SJSA1 (cell line): Measurements from ENCODE around the gene GFOD1. TPM values are rescaled to one million over a fixed set of nuclear protein-coding genes. Genes with fewer than 3 reads are reported as not detected.

Experiments used
- DNase-seq, 2 experiments: peaks; one replicate each; pipeline ENCODE4 v3.0.0-alpha.2; 2015 to 2020; ENCODE audit warnings: low spot score in 2 of 2, low read depth in 1 of 2
- H3K27ac ChIP-seq: fragments of 250-450 bp; sonication (Bioruptor Pico); 2 replicates; pipeline ENCODE4 v1.5.1; 2020; ENCODE audit warnings: mild to moderate bottlenecking, moderate library complexity
- H3K27me3 ChIP-seq: fragments of 250-450 bp; sonication (Bioruptor Pico); replicated peaks from 2 replicates; pipeline ENCODE4 v1.5.1; 2020; ENCODE audit warnings: mild to moderate bottlenecking, moderate library complexity
- H3K36me3 ChIP-seq: fragments of 250-450 bp; sonication (Bioruptor Pico); 2 replicates; pipeline ENCODE4 v1.5.1; 2020; ENCODE audit warnings: mild to moderate bottlenecking
- H3K4me1 ChIP-seq: fragments of 250-450 bp; sonication (Bioruptor Pico); replicated peaks from 2 replicates; pipeline ENCODE4 v1.6.1; 2021; ENCODE audit warnings: mild to moderate bottlenecking
- H3K4me3 ChIP-seq: fragments of 250-450 bp; sonication (Bioruptor Pico); 2 replicates; pipeline ENCODE4 v1.5.1; 2020; ENCODE audit warnings: mild to moderate bottlenecking
- H3K9me3 ChIP-seq: fragments of 250-450 bp; sonication (Bioruptor Pico); replicated peaks from 2 replicates; pipeline ENCODE4 v1.5.1; 2020; ENCODE audit warnings: mild to moderate bottlenecking
- total RNA-seq: library from RNA; depleted of rRNA; stranded (reverse); fragments of >200 nt; shearing (Covaris generic); gene quantifications from 2 replicates; pipeline ENCODE4 v1.2.3, GENCODE V29; 2014

Gene GFOD1
- total RNA-seq, 1 experiment from 2014 or later: 10.8 TPM

DNA sequence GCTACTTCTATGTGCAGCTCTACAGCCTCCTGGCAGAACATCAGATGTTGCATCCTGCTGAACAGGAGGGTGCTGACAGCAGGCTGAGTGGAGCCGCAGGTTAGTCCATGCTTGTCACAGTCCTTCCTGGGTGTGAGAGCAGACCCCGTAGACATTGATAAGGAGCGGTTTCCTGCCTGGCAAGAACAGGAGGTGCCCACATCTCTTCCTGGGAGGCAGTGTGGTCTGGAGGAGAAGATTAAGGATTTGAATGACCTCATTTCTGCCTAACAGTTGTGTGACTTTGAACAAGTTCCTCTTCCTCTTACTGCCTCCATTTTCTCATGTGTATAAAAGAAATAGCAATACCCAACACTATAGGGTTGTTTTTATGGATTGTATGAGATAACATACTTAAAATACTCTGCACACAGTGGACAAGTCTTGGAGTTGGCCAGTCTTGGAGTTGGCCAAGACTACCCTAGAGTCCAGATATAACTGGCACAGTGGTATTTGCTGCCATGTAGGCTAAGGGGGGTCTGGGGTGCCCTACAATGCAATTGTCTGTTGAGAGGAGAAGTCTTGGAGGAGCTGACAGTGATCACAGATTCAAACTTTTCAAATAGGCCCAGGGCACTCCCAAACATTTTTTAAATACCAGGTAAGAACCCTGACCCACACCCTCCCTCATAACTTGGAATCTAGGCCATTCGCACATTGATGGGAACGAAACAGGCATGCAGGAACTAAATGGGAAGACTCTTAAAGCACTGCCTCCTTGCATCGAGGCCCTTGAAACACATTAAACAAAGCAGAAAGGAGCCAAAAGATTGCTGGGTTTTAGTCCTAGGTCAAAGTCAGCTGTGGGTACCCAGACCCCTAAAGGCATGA, 126.5 kb downstream of the GFOD1 start:
- Histone ChIP-seq H3K36me3 (no peaks in the 10 kb centered on the region), H3K27ac (no peak overlapping the region), H3K4me1 (peaks cover 57% of the 10 kb centered on the region), H3K9me3 (no peaks in the 10 kb centered on the region), H3K4me3 (no peak overlapping the region), H3K27me3 (no peaks in the 10 kb centered on the region)
- no peak for DNase-seq

DNA sequence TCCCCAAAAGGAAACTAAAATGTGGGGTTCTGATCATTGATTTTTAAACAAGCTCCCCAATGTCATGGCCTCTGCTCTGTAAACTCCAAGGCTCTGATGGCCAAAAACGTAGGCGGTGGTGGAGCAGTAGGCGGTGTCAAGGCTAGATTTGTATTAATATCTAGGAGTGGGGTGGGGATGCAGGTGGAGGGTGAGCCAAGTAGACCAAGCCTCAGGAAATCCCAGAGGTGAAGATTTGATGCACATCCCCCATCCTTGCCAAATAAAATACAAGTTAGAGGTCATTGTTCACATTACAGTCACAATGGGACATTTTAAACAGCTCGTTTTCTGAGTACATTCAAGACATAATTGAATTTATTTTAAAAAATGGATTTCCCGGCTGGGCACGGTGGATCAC, 128.1 kb downstream of the GFOD1 start:
- DNase-seq: no peak
- H3K27ac ChIP-seq: no peak overlapping the region
- no peaks in the 10 kb centered on the region for H3K36me3 ChIP-seq
- H3K4me3 ChIP-seq: no peak overlapping the region
- peaks cover 72% of the 10 kb centered on the region for H3K4me1 ChIP-seq
- no peaks in the 10 kb centered on the region for H3K27me3 ChIP-seq
- no peaks in the 10 kb centered on the region for H3K9me3 ChIP-seq

DNA sequence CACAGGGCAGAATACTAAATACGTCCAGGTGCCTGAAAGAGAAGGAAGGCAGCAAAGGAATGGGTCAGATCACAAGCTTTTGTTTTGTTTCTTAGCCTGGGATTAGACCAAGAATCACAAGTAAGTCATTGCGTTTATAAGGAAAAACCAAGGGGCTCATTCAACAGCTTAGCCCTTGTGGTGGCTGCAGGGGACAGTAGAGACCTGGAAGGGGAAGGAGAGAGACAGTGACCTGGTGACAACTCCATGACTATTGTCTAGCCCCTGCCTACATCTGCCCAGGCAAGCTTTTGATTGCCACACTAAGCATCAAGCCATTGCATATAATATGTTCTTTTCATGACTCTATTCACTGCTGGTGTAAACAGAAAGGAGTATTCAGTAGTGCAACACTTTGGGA, 128.9 kb downstream of the GFOD1 start:
- Histone ChIP-seq H3K4me1 (peaks cover 79% of the 10 kb centered on the region), H3K4me3 (no peak overlapping the region), H3K27me3 (no peaks in the 10 kb centered on the region), H3K9me3 (no peaks in the 10 kb centered on the region), H3K36me3 (no peaks in the 10 kb centered on the region), H3K27ac (peak overlapping the region; percentile 99; the same call in 1 of the 2 replicates)
- DNase-seq: no peak

- no peaks in the 10 kb centered on the region for H3K27me3 ChIP-seq
- peak; percentile 85 to 88 for DNase-seq
- peak overlapping the region; percentile 99 for H3K27ac ChIP-seq
- peaks cover 77% of the 10 kb centered on the region for H3K4me1 ChIP-seq
- no peak overlapping the region for H3K4me3 ChIP-seq
- H3K36me3 ChIP-seq: no peaks in the 10 kb centered on the region
- H3K9me3 ChIP-seq: no peaks in the 10 kb centered on the region
These were observed 129.8 kb downstream of the GFOD1 start for GRCh38 chr6:13357551-13358075.

DNA sequence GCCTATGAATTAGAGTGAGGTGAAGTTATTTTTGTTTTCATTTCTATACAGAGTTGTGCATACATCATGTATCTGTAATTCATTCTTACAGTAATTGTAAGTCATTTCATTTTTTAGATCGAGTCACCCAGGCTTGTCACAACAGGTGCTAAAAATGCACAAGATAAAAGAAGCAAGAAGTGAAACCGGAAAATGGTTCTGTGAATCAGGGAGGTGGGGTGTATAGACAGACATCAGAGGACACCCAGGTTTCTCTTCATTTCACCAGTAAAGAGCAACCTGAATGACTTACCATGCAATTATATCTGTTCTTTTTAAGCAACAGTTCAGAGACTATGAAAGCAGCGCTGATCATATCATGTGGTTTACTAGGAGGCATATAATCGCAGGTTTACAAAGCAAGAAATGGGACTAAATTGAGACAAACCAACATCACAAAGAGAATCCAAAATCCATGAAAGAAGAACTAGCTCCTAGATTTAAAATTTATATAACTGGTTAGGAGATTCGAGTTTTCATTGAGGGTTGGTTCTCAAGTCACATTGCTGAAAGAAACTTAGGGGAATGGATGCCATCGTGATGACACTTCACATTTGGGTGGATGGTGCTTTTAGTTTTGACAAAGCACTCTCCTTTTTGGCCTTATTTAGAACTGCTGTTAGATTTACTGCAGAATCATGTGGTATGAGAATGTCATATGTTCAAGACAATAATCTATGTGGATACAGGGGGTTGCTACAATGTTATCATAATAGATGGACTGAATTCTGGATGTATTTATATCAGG, 131.2 kb downstream of the GFOD1 start:
- H3K27ac ChIP-seq: peak overlapping the region; percentile 99
- no peak overlapping the region for H3K4me3 ChIP-seq
- no peaks in the 10 kb centered on the region for H3K9me3 ChIP-seq
- no peaks in the 10 kb centered on the region for H3K27me3 ChIP-seq
- H3K4me1 ChIP-seq: peaks cover 63% of the 10 kb centered on the region
- H3K36me3 ChIP-seq: no peaks in the 10 kb centered on the region
- peak in 1 of 2 experiments; percentile 28 for DNase-seq

- peaks cover 60% of the 10 kb centered on the region for H3K4me1 ChIP-seq
- H3K36me3 ChIP-seq: no peaks in the 10 kb centered on the region
- no peak overlapping the region for H3K4me3 ChIP-seq
These were observed 132.1 kb downstream of the GFOD1 start for GRCh38 chr6:13355043-13355945.

GRCh38 chr6:13354331-13355042, 132.9 kb downstream of the GFOD1 start:
- DNase-seq: peak; percentile 72 to 87
- no peak overlapping the region for H3K4me3 ChIP-seq

More at GRCh38 chr6:13355043-13355945, 132.1 kb downstream of the GFOD1 start:
- peak overlapping the region; percentile 99 for H3K27ac ChIP-seq
- peak; percentile 80 to 94 for DNase-seq
- H3K9me3 ChIP-seq: no peaks in the 10 kb centered on the region
- H3K27me3 ChIP-seq: no peaks in the 10 kb centered on the region

GRCh38 chr6:13352165-13352564, 135.2 kb downstream of the GFOD1 start:
- no peak for DNase-seq
- no peak overlapping the region for H3K27ac ChIP-seq

More at GRCh38 chr6:13354331-13355042, 132.9 kb downstream of the GFOD1 start:
- Histone ChIP-seq H3K4me1 (peaks cover 56% of the 10 kb centered on the region), H3K27me3 (no peaks in the 10 kb centered on the region), H3K27ac (peak overlapping the region; percentile 99), H3K36me3 (no peaks in the 10 kb centered on the region), H3K9me3 (no peaks in the 10 kb centered on the region)

GRCh38 chr6:13351271-13351670, 136.1 kb downstream of the GFOD1 start:
- Histone ChIP-seq H3K4me1 (peaks cover 30% of the 10 kb centered on the region), H3K9me3 (no peaks in the 10 kb centered on the region; the same call in 1 of the 2 replicates), H3K27ac (no peak overlapping the region), H3K36me3 (no peaks in the 10 kb centered on the region), H3K4me3 (no peak overlapping the region), H3K27me3 (no peaks in the 10 kb centered on the region)
- no peak for DNase-seq

More at GRCh38 chr6:13352165-13352564, 135.2 kb downstream of the GFOD1 start:
- Histone ChIP-seq H3K4me3 (no peak overlapping the region), H3K36me3 (no peaks in the 10 kb centered on the region), H3K4me1 (peaks cover 38% of the 10 kb centered on the region), H3K27me3 (no peaks in the 10 kb centered on the region), H3K9me3 (no peaks in the 10 kb centered on the region; the same call in 1 of the 2 replicates)

GRCh38 chr6:13349811-13350506, 137.4 kb downstream of the GFOD1 start:
- DNase-seq: no peak

GRCh38 chr6:13348334-13349113, 138.9 kb downstream of the GFOD1 start:
- no peak for DNase-seq

More at GRCh38 chr6:13349811-13350506, 137.4 kb downstream of the GFOD1 start:
- Histone ChIP-seq H3K4me1 (peaks cover 18% of the 10 kb centered on the region), H3K36me3 (no peaks in the 10 kb centered on the region), H3K27me3 (no peaks in the 10 kb centered on the region; the same call in 1 of the 2 replicates), H3K4me3 (no peak overlapping the region), H3K27ac (no peak overlapping the region), H3K9me3 (no peaks in the 10 kb centered on the region; the same call in 1 of the 2 replicates)

More at GRCh38 chr6:13348334-13349113, 138.9 kb downstream of the GFOD1 start:
- no peak overlapping the region for H3K4me3 ChIP-seq
- no peaks in the 10 kb centered on the region for H3K36me3 ChIP-seq
- H3K4me1 ChIP-seq: peaks cover 4% of the 10 kb centered on the region
- no peaks in the 10 kb centered on the region; the same call in 1 of the 2 replicates for H3K9me3 ChIP-seq
- no peak overlapping the region for H3K27ac ChIP-seq
- H3K27me3 ChIP-seq: no peaks in the 10 kb centered on the region; the same call in 1 of the 2 replicates
